Measurements from ENCODE around the gene UGT1A10.

Gene UGT1A10

DNA sequence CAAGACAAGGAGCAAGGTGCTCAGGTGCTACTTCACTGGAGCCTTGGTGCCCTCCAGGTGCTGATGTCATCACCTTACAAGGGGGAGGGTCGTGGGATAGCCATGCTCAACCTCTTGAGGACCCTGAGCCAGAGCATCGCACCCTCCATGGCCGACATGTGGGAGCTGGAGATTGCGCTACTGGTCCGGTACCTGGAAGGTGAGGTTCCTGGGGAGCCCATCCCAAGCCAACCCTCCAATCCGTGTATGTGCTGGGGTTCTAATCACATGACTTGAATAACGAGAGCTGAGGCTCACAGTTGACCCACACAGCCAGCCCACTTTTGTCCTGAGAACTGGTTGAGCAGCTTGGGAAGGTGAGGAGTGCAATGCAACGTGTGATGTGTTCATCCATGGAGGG, 167.7 kb downstream of the UGT1A10 start:
- no peak for DNase-seq (ENCODE audit: low read depth)

DNA sequence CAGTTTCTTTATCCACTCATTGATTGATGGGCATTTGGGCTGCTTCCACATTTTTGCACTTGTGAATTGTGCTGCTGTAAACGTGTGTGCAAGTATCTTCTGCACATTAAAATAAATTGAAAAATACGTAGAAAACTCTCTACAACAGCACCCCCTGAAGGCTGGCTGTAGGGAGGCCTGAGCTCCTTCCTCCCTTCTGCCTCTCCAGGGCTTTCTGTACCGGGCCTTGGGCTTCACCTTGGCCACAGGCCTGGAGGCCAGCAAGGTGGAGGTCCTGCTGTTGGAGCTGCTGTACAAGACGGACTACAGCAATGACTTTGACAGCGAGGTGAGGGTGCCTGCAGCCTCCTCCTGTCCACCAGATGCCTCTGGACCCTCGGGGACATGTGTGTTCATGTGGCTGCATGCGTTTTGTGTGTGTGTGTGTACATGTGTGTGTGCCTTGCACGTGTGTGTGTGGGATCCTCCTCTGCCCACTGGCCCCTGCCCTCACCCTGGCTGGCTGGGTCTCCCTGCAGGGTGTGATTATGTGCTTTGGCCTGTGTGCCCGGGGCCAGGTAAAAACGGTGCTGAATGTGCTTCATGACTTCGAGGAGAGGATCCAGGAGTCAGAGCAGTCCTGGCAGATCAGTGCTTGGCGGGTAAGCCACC, 171.1 kb downstream of the UGT1A10 start:
- DNase-seq (ENCODE audit: low read depth): no peak

DNA sequence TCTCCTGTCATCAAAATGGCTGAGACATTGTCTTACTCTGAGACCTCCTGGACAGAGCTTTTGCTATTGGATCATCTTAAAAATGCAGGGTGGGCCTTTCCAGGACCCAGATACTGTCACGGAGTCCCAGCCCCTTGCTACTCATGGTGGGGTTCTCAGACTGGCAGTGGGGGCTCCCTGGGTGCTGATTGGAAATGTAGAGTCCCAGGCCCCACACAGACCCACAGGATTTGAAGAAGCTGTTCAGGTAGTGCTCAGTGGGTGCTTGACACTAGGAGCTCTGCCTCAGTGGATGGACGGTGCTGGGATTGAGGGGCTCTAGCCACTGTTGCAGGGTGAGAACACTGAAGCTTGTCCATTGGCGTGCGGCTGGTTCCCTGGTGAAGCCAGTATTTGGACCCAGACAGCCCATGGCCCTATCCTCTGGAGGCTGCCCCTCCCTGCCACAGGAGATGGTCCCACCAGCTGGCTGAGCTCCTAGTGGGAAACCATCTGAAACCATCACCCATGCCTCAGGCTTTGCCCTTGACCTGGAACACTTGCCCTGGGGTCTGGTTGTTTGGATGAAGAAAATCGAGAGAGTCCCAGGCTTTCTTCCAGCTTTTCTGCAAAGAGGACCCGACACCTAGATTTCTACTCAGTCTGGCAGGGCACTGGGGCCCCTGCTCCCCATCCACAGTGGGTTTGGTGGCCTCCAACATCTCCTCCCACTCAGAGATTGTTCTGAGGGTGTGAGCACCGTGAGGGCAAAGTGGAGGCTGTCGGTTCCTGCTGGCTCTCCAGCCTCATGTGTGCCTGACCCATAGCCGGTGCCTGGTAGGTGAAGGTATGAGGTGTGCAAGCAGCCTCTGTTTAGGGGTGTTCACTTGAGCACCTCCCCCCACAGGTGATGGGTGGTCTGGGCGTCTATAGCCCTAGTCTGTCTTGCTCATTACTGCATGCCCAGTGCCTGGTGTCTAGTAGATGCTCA, 172.0 kb downstream of the UGT1A10 start:
- no peak for DNase-seq (ENCODE audit: low read depth)

DNA sequence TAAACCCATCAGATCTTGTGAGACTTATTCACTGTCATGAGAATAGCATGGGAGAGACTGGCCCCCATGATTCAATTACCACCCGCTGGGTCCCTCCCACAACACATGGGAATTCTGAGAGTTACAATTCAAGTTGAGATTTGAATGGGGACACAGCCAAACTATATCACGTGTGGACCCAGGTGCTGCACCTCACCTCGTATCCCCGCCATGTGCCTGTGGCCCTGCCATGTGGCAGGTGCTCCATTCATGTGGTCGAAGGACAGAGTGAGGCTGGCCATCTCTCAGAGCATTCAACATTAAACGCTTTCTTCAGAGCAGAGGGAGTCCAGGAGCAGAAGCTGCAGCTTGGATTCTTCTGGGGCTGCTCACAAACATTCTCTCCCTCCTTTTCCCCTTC, 174.1 kb downstream of the UGT1A10 start:
- DNase-seq (ENCODE audit: low read depth): no peak

DNA sequence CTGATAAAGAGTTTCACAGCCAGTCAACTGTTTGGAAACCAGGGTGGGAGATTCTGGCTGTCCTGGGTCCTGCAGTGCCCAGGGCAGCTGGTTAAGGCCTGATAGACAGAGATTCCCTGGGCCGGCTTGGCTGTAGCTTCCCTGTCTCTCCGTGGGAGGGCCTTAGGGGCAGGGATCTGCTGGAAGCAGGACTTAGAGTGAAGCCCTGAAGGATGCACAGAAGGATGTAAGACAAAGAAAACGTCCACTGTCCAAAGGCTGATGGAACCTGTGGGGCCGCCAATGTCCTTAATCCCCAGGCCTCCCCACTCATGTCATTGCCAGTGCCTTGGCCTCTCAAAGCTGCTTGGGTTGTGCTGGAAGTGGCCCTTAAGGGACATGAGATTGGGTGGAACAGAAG, 174.8 kb downstream of the UGT1A10 start:
- DNase-seq (ENCODE audit: low read depth): no peak

DNA sequence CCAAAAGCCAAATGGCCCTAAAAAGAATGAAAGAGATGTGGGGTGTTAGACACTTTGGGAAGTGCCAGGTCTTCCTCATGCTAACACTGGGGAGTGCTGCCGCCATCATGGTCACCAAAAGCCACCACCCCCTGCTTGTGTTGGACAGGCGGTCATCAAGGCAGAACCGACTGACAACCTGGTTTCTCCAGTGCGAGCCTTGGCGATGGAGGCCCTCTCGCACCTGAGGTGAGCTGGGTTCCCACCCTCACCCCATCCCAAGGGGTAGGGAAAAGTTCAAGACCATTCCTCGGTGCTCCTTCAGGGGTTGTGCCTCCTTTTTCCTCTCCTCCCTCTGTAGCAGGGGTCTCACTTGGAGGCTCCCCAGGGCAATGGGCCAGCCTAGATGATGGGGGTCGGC, 175.5 kb downstream of the UGT1A10 start:
- no peak for DNase-seq (ENCODE audit: low read depth)

DNA sequence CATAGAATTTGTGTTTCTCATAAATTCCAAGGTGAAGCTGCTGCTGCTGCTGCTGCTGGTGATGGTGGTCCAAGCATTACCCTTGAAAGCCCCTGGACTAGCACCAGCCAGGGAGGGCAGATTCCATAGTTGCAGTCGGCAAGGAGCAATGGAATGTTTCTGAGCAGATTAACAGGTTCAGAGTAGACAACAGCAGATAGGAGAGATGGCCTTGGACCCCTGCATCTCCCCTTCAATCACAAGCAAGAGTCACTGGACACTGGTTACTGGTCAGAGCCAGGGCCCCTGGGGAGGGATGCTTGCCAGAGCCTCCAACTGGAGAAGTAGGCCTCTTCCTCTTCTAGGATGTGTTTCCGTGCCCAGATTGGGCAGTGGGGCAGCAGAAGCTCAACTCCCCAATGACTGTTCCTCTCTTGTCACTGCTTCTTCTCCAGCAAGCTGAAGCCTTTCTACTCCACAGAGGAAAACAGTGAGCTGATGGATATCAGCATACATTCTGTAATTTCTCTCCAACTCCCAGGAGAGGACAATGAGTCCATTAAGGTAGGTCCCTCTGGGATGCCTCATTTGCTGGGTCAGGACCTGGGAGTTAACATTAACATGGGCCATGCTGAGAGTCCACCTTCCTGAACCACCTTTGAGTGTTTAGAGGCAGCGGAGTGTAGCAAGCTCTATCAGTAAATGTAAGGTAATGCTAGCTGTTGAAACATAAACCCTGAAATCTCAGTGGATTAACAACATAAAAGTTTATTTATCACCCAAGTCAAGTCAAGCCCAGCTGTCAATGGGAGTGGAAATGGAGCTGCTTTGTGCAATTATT, 177.2 kb downstream of the UGT1A10 start:
- DNase-seq (ENCODE audit: low read depth): no peak

DNA sequence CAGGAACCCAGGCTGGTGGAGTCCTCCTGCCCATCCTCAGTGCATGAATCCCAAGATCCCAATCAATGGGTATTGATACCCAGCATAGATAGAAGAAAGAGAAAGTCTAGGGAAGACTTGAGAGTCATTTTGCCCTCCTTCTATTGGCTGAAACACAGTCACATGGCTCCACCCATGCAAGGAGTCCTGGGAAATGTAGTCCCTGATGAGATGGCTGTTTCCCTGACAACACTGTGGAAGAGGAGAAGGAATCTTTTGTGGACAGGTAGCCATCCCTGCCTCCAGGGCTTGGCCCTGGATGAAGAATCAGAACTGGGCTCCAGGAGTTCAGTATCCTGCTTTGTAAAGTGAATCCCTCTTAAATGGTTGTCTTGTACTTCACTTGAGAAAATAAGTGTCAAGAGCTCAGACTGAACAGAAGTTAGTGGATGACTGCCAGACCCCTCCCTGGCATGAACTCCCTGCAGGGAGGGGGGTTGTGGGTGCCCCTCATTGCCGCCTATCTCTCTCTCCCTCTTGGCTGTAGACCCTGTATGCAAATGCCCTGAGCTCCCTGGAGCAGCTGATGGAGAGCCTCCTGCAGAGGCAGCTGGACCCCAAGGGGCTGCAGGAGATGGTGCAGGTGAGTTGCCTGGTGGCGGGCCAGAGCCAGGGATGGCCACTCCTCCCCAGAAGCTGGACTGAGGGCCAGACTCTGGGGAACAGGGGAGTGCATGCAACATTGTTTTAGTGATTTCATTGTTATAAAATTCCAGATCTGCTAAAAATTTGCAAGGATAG, 178.0 kb downstream of the UGT1A10 start:
- DNase-seq (ENCODE audit: low read depth): no peak

DNA sequence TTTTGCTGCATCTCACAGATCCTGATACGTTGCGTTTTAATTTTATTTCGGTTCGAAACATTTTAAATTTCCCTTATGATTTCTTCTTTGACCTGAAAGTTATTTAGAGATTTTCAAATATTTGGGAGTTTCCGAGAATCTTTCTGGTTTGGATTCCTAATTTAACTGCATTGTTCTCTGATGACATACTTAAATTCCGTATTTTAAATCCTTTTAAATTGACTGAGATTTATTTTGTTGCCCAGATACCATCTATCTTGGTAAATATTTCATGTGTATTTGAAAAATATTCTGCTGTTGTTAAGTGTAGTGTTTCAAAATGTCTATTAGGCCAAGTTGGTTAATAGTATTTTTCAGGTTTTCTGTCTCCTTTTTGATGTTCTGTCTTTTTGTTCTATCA, 179.6 kb downstream of the UGT1A10 start:
- DNase-seq (ENCODE audit: low read depth): no peak

DNA sequence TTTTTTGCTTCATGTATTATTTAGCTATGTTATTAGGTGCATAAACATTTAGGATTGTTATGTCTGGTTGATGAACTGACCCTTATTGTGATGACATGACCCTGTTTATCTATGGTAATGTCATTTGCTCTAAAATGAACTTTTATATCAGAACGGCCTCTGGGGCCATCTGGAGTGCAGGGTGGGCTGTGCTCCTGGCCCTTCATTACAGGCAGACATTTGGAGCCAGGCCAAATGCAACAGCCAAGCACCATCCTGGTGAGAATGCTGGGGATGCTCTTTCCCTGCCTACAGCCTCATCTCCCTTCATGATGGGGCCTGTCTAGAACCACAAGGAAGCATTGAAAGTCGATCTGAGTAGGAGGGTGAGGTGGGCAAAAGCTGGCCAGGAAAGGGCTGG, 180.1 kb downstream of the UGT1A10 start:
- no peak for DNase-seq (ENCODE audit: low read depth)

DNA sequence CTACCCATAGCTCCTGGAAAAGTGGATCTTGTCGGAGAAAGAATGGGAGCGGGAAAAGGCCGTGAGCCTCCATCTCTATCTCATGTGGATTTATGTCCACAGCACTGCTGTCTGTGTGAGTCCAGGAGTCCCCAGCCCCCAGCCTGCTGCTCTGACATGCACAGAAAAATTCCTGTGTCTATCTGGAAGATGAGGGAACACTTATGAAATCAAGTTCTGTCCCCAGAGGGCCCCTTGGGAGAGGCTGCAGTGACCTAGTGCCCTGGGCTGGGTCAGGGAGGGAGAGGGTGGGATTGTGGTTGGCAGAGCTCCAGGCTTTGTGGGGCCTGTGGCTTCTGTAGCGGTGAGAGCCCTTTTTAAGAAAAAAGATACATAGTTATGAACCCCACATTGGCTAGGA, 180.5 kb downstream of the UGT1A10 start:
- no peak for DNase-seq (ENCODE audit: low read depth)

DNA sequence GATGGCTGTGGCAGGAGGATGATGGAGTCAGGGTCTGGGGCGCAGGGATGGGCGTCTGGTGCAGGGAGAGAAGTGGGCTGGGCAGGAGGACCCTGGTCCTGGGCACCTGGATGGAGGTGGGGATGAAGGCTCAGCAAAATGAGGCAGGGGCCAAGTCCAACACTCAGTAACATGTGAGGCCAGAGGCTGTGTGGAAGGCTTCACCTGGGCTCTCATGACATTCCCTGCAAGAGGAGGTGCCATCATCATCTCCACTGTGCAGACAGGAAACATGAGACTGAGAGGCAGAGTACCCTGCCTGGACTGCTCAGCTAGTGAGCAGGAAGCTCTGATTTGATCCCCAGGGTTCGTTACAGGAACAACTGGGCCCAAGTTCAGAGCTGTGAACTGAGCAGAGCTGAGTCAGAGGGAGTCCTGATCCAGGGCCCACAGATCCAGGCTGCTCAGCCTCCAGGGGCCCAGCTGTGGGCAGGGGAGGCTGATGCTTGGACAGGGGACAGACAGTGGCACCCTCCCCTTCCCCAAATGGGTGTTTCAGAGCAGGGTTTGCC, 181.2 kb downstream of the UGT1A10 start:
- no peak for DNase-seq (ENCODE audit: low read depth)

DNA sequence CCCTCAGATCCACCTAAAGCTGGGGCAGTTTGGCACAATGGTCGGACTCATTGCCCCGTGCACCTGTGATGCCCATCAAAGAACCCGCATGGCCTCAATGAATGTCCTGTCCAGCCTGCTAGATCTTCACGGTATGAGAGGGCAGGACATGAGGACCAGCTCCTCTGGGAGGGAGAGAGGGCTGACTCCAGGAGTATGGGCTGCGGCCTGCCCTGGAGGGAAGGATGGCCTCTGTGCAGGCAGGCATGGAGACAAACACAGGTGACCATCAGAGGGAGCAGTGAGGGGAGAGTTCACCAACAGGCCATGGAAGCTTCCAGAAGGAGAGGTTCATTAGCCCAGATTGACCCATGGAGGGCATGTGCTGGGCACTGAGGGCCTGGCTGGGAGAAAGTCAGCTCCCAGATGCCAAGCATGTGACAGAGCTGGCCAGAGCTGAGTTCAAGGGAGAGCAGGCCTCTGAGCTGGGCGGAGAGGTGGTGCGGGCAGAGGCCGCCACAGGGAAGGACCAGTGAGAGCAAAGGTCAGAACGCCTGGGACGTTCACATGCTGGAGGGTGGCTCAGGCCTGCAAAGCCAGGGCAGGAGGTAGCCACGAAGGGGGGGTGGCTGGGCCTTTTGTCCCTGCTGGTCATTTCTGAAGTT, 181.9 kb downstream of the UGT1A10 start:
- no peak for DNase-seq (ENCODE audit: low read depth)

DNA sequence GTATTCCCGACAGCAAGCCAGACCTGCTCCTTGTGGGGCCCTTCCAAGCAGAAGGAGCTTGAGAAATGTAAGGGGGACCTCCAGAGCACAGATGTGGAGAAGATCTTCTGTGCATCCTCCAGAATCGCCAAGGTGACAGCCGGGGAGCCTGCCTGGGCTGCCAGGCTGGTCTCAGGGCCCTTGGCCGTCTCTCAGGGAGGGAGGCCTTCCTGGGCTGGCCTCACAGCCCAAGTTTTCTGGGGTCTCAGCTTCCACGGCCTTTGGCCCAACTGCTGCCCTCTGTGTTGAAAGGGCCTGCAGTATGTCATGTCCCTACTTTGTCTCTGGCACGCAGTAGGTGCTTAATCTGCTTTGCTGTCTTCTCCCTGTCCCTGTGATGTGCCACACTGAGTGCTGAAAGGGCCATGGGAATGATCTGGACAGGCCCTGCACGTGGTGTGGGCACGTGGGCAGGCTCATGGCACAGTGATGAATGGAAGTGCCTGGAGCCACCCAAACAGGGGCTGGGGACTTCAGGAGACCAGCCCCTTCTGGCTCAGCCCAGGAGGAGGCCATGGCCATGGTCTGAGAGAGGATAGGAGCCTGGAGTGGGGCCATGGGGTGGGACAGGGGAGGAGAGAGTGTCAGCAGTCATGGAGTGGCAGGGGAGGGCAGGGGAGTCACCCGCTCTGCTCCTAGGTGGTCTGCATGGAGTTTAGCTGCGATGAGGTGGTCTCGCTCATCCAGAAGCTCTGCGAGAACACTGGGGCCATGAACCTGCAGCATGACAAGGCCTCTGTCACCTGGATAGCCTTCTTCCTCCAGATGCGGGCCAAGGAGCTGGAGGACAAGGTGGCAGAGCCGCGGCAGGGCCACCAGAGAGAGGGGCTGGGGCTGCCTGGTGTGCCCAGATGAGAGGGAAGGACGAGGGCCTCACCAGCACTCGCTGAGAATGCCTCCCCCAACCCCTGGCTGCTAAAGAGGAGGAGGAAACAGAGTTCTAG, 182.7 kb downstream of the UGT1A10 start:
- DNase-seq (ENCODE audit: low read depth): no peak

DNA sequence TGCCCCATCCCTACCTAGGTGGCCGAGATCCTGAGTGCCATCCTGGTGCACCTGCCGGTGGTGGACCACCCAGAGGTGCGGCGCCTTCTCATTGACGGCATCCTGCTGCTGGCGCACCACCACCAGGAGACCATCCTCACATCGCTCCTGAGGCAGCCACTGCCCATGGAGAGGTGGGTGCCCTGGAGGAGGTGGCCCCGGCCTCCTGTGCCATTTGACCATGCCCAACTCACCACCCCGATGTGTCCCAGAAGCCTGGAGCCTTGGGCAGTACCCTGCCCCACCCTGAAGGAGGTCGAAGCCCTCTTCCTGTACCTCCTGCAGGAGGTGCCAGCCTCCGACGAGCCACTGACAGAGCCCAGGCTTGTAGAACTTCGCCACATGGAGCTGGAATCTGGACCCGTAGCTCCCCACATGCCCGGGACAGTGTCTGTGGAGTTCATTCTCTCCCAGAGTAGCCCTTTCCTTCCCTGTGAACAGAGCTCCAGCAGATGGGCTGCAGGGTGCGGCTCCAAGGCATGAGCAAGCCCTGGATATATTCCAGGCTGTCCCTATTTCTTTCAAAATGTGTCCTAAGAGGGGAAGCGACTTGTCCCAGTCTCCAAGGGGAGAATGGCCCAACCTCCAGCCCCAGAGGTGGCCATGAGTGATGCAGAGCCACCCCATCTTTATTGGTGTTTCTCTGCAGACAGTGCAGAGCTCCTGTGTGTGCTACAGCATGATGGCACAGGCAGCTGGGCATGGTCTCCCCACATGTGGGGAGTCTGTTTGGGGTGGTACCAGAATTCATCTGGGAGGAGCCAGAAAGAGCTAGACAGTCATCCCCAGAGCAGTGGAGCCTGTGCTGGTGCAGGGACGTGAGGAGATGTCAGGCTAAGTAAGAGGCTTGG, 183.9 kb downstream of the UGT1A10 start:
- DNase-seq (ENCODE audit: low read depth): no peak

DNA sequence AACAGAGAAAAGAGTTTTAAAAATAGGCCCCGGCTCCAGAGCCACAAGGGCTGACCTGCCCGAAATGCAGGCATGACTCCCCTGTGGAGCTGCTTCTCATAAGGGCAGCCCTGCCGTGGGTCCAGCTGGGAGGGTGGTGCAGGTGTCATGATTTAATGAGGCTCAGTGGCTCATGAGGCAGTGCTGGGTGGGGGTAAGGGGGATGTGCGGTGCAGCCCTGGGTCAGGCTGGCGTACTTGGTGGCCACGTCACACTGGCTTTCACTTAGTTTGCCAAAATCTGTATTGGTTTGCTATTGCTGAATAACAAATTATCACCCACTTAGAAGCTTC, 184.5 kb downstream of the UGT1A10 start:
- DNase-seq (ENCODE audit: low read depth): no peak

DNA sequence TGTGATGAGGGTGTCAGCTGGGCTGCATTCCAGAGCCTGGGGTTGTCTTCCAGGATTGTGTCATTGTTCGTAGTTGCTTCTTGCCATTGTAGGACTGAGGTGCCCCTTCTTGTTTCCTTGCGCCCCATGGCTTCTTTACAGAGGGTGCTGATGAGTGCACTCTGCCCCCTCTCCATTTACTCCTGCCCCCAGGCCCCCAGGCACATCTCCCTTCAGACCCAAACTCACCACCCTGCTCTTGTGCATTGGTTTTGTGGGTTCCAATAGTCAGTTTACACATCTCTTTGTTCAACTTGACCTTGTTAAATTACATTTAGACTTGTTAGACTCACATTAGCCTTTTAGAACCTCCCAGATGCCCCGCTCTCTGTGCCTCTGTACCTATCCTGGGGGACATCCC, 184.9 kb downstream of the UGT1A10 start:
- no peak for DNase-seq (ENCODE audit: low read depth)

DNA sequence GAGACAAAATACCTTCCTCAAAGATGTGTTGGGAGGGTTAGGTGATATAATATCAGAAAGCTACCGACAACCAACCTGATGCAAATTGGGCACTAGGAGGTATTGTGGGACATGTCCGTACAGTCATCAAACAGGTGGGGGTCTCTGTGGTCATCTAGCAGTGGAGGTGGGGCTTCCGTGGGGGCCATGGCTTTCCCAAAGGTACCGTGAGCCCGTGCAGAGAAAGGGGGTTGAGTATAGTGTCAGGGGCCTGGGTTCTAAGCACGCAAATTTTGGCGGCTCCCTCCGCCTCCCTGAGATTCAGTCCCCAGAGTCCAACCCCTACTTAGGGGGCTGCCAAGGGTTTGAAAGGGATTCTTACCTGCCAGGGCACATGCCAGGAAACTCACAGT, 185.5 kb downstream of the UGT1A10 start:
- DNase-seq (ENCODE audit: low read depth): no peak

All from CMK (cell line).